Mesothelial cell of epicardium (in vitro differentiated cells): Measurements from ENCODE around the gene PTGR1. TPM values are rescaled to one million over a fixed set of nuclear protein-coding genes. Genes with fewer than 3 reads are reported as not detected.
"Not testable (repeated sequence)": the region's sequence is repeated elsewhere in the genome, so short reads cannot be mapped to it uniquely, and the experiment has no call there.

Experiments
- DNase-seq, 2 experiments: peaks; one replicate each; pipeline ENCODE4 v3.0.0; 2021; ENCODE audit warnings: low spot score in 2 of 2; ENCODE audit not compliant: unreplicated experiment in 2 of 2
- H3K27ac Mint-ChIP-seq: 2 replicates; pipeline ENCODE4 v1.8.0; 2021; ENCODE audit warnings: mixed read lengths
- H3K27me3 Mint-ChIP-seq: 2 replicates; pipeline ENCODE4 v1.8.0; 2021; ENCODE audit warnings: low read depth, mixed read lengths
- H3K36me3 Mint-ChIP-seq: 2 replicates; pipeline ENCODE4 v1.8.0; 2021; ENCODE audit warnings: mixed read lengths
- H3K4me1 Mint-ChIP-seq: 2 replicates; pipeline ENCODE4 v1.8.0; 2021; ENCODE audit warnings: mixed read lengths
- H3K4me3 Mint-ChIP-seq: 2 replicates; pipeline ENCODE4 v1.8.0; 2021; ENCODE audit warnings: mild to moderate bottlenecking, moderate library complexity, mixed read lengths
- H3K9me3 Mint-ChIP-seq: 2 replicates; pipeline ENCODE4 v1.8.0; 2021; ENCODE audit warnings: mixed read lengths
- total RNA-seq: library from RNA; stranded (reverse); gene quantifications from 3 replicates; pipeline ENCODE4 v1.2.1, GENCODE V29; 2021
- TF ChIP-seq, protein P1 (sequence below): fragments of 200-600 bp; sonication (generic); IDR thresholded peaks from one replicate; pipeline ENCODE4 v1.5.0; 2021; ENCODE audit warnings: antibody characterized with exemption; ENCODE audit not compliant: unreplicated experiment

Gene PTGR1
- total RNA-seq, 1 donor from 2014 or later = 49.2 TPM

DNA sequence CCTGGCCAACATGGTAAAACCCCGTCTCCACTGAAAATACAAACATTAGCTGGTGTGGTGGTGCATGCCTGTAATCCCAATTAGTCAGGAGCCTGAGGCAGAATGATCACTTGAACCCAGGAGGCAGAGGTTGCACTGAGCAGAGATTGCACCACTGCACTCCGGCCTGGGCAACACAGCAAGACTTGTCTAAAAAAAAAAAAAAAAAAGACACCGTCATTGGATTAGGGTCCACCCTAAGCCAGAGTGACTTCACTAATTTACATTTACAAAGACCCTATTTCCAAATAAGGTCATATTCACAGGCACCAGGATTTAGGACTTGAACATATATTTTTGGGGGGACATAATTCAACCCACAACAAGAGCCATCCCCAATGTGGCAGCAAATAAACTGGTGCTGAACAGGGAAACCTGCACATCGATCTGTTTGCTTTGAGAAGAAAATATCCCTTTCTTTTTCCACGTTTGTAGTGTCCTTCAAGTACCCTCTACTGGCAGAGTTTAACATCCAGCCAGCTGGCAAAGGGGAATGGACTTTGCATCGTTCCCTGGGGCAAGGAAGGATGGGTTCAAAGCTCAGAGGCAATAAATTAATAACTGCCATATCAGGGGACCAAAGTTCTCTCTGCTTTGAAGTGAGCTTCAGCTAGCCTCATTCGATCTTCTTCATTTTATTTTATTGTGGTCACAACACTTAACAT, 28.0 kb upstream of the PTGR1 start:
- H3K27me3 Mint-ChIP-seq = peaks cover 3% of the 10 kb centered on the region
- no peak overlapping the region for H3K27ac Mint-ChIP-seq
- TF ChIP-seq, protein P1, sequence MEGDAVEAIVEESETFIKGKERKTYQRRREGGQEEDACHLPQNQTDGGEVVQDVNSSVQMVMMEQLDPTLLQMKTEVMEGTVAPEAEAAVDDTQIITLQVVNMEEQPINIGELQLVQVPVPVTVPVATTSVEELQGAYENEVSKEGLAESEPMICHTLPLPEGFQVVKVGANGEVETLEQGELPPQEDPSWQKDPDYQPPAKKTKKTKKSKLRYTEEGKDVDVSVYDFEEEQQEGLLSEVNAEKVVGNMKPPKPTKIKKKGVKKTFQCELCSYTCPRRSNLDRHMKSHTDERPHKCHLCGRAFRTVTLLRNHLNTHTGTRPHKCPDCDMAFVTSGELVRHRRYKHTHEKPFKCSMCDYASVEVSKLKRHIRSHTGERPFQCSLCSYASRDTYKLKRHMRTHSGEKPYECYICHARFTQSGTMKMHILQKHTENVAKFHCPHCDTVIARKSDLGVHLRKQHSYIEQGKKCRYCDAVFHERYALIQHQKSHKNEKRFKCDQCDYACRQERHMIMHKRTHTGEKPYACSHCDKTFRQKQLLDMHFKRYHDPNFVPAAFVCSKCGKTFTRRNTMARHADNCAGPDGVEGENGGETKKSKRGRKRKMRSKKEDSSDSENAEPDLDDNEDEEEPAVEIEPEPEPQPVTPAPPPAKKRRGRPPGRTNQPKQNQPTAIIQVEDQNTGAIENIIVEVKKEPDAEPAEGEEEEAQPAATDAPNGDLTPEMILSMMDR = no peak
- H3K4me3 Mint-ChIP-seq = no peak overlapping the region
- no peak for DNase-seq
- no peaks in the 10 kb centered on the region for H3K9me3 Mint-ChIP-seq
- peaks cover 12% of the 10 kb centered on the region for H3K4me1 Mint-ChIP-seq
- H3K36me3 Mint-ChIP-seq = no peaks in the 10 kb centered on the region

DNA sequence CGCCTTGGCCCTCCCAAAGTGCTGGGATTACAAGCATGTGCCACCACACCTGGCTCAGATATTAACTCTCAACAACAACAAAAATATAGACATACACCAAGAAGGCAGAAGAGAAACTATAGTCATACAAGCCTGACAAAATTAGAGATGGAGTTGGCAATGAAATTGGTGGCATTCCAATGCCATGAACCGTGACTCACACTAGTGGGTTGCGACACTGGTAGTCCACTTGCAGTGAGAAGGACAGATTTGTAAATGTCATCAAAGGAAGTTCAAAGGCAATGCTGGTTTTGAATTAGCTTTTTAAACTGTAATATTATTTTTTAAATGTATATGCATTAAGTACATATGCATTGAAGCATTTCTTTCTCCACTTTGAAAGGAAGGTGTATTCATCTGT, 23.2 kb upstream of the PTGR1 start:
- no peak for DNase-seq
- no peaks in the 10 kb centered on the region for H3K9me3 Mint-ChIP-seq
- peaks cover 3% of the 10 kb centered on the region for H3K27me3 Mint-ChIP-seq
- H3K36me3 Mint-ChIP-seq = no peaks in the 10 kb centered on the region
- no peak overlapping the region for H3K4me3 Mint-ChIP-seq
- no peaks in the 10 kb centered on the region for H3K4me1 Mint-ChIP-seq
- no peak overlapping the region for H3K27ac Mint-ChIP-seq
- TF ChIP-seq, protein P1 = no peak

DNA sequence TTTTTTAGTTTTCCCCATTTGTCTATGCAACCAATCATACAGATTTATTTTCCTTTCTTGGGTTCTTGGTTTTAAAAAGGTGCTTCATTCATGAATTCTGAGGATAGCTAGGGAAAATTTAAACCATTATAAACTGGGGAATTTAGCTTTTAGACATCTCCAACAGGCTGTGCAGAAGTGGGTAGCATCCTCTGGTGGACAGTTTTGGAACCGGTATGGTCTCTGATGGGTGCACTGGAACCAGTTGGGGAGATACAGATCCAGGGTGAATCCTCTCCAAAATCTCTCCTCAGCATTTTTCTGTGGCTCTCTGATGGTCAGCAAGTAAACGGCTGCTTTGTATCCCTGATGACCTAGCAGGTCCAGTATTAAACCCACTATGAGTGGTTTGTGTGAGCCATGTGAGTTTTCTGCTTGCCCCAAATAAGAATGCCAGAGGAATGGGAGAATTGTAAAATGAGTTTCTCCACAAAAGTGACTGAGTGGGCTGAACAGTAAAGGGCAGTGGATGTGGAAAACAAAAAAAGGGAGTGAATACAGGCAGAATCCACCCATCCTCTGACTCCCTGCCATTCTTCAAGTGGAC, 22.5 kb upstream of the PTGR1 start:
- Mint-ChIP-seq H3K27ac (no peak overlapping the region), H3K4me1 (no peaks in the 10 kb centered on the region), H3K4me3 (no peak overlapping the region), H3K36me3 (no peaks in the 10 kb centered on the region), H3K9me3 (no peaks in the 10 kb centered on the region), H3K27me3 (peaks cover 3% of the 10 kb centered on the region)
- DNase-seq = no peak
- TF ChIP-seq, protein P1 = no peak

DNA sequence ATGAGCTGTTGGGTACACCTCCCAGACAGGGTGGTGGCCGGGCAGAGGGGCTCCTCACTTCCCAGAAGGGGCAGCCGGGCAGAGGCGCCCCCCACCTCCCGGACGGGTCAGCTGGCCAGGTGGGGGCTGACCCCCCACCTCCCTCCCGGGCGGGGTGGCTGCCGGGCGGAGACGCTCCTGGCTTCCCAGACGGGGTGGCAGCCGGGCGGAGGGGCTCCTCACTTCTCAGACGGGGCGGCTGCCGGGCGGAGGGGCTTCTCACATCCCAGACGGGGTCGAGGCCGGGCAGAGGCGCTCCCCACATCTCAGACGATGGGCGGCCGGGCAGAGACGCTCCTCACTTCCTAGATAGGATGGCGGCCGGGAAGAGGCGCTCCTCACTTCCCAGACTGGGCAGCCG, 17.9 kb upstream of the PTGR1 start:
- H3K36me3 Mint-ChIP-seq, H3K9me3 Mint-ChIP-seq, H3K4me1 Mint-ChIP-seq: not testable (repeated sequence)

DNA sequence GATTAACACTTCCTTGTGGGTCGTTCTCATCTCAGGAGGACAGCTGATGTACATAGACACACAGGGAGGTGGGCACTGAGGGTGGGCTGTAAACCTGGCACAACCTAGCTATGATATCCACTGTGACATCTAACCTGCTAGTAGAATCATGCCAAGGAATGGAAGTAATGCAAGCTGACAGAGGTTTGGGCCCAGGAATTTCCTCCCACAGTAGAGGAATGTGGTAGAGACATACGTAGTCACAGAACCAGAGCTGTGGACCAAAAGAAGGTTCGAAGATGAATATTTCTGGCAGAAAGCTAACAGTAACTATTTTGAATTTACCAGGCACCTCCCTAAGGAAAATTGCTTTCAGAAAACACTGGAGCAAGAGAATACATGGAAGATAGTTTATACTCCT, 16.5 kb upstream of the PTGR1 start:
- no peak for DNase-seq
- peaks cover 2% of the 10 kb centered on the region for H3K4me1 Mint-ChIP-seq
- peaks cover 5% of the 10 kb centered on the region for H3K27me3 Mint-ChIP-seq
- no peak overlapping the region for H3K27ac Mint-ChIP-seq
- H3K36me3 Mint-ChIP-seq = no peaks in the 10 kb centered on the region
- H3K4me3 Mint-ChIP-seq = no peak overlapping the region
- H3K9me3 Mint-ChIP-seq = no peaks in the 10 kb centered on the region
- TF ChIP-seq, protein P1 = no peak

More for the DNA sequence above, 17.9 kb upstream of the PTGR1 start:
- not testable (repeated sequence) for H3K27me3 Mint-ChIP-seq, H3K4me3 Mint-ChIP-seq, H3K27ac Mint-ChIP-seq, DNase-seq

GRCh38 chr9:111613436-111614040, 14.1 kb upstream of the PTGR1 start:
- TF ChIP-seq, protein P1 = no peak
- no peak overlapping the region for H3K27ac Mint-ChIP-seq
- no peak overlapping the region for H3K4me3 Mint-ChIP-seq
- peaks cover 4% of the 10 kb centered on the region for H3K4me1 Mint-ChIP-seq
- DNase-seq = no peak
- H3K36me3 Mint-ChIP-seq = no peaks in the 10 kb centered on the region
- H3K9me3 Mint-ChIP-seq = no peaks in the 10 kb centered on the region
- H3K27me3 Mint-ChIP-seq = peaks cover 7% of the 10 kb centered on the region
